WTC11 (cell line): ENCODE data around the gene RASGRF1. TPM values are rescaled to one million over a fixed set of nuclear protein-coding genes. Genes with fewer than 3 reads are reported as not detected.

Source experiments
- ATAC-seq: fragments of 200-7000 bp; cut with Tn5 transposase; 2 replicates; pipeline ENCODE4 v1.10.0; 2021; ENCODE audit warnings: mild to moderate bottlenecking, moderate library complexity
- CTCF ChIA-PET: fragments of 300-600 bp; sonication (Branson Sonifier 250); formaldehyde crosslinking; loops from one replicate; lab custom pipeline; 2021; ENCODE audit warnings: antibody characterized with exemption; lab: Charles Lee
- POLR2A ChIA-PET: fragments of 350-600 bp; sonication (Branson Sonifier 250); formaldehyde crosslinking; loops from one replicate; lab custom pipeline; 2021; ENCODE audit warnings: antibody characterized with exemption; lab: Charles Lee
- DNase-seq: peaks from one replicate; pipeline ENCODE4 v3.0.0; 2021; ENCODE audit warnings: low spot score
- H3K27ac Mint-ChIP-seq: 2 replicates; pipeline ENCODE4 v1.8.0; 2021; ENCODE audit warnings: mixed read lengths
- H3K27me3 Mint-ChIP-seq: 2 replicates; pipeline ENCODE4 v1.8.0; 2021; ENCODE audit warnings: low read depth, mild to moderate bottlenecking, moderate library complexity, mixed read lengths
- H3K36me3 Mint-ChIP-seq: 2 replicates; pipeline ENCODE4 v1.8.0; 2021; ENCODE audit warnings: mixed read lengths
- H3K4me1 Mint-ChIP-seq: 2 replicates; pipeline ENCODE4 v1.8.0; 2022; ENCODE audit warnings: mixed read lengths
- H3K4me3 Mint-ChIP-seq: 2 replicates; pipeline ENCODE4 v1.8.0; 2021; ENCODE audit warnings: mild to moderate bottlenecking, moderate library complexity, mixed read lengths
- H3K9me3 Mint-ChIP-seq: 2 replicates; pipeline ENCODE4 v1.8.0; 2021; ENCODE audit warnings: mixed read lengths
- AFF4 ChIP-seq: sonication (generic); formaldehyde crosslinking; IDR thresholded peaks from 2 replicates; pipeline ENCODE4 v1.8.1; 2023; ENCODE audit warnings: mild to moderate bottlenecking, missing genetic modification reagents, borderline replicate concordance
- ATF2 ChIP-seq: sonication (generic); formaldehyde crosslinking; IDR thresholded peaks from 2 replicates; pipeline ENCODE4 v1.8.1; 2022; ENCODE audit warnings: low read depth, missing genetic modification reagents, borderline replicate concordance
- CBFB ChIP-seq: sonication (generic); formaldehyde crosslinking; IDR thresholded peaks from 2 replicates; pipeline ENCODE4 v1.8.1; 2022; ENCODE audit warnings: mild to moderate bottlenecking, low read depth, missing genetic modification reagents
- CREB1 ChIP-seq: sonication (generic); formaldehyde crosslinking; IDR thresholded peaks from 2 replicates; pipeline ENCODE4 v1.8.0; 2023; ENCODE audit warnings: mild to moderate bottlenecking, missing genetic modification reagents
- E2F1 ChIP-seq: sonication (generic); formaldehyde crosslinking; IDR thresholded peaks from 2 replicates; pipeline ENCODE4 v1.8.0; 2022; ENCODE audit warnings: mild to moderate bottlenecking, missing genetic modification reagents
- FOXP4 ChIP-seq: sonication (generic); formaldehyde crosslinking; IDR thresholded peaks from 2 replicates; pipeline ENCODE4 v1.8.0; 2022; ENCODE audit warnings: mild to moderate bottlenecking, missing genetic modification reagents
- HMGA2 ChIP-seq: fragments of 250-450 bp; sonication (Bioruptor Pico); IDR thresholded peaks from 2 replicates; pipeline ENCODE4 v1.4.0; 2021; ENCODE audit warnings: mild to moderate bottlenecking, moderate library complexity
- IRF1 ChIP-seq: sonication (generic); formaldehyde crosslinking; IDR thresholded peaks from 2 replicates; pipeline ENCODE4 v1.8.0; 2023; ENCODE audit warnings: missing genetic modification reagents
- JAZF1 ChIP-seq: fragments of 250-450 bp; sonication (Bioruptor Pico); IDR thresholded peaks from 2 replicates; pipeline ENCODE4 v1.9.0; 2021; ENCODE audit warnings: moderate library complexity, mild to moderate bottlenecking, inconsistent platforms
- KAT7 ChIP-seq: sonication (generic); formaldehyde crosslinking; IDR thresholded peaks from 2 replicates; pipeline ENCODE4 v1.8.1; 2023; ENCODE audit warnings: missing genetic modification reagents, mild to moderate bottlenecking, borderline replicate concordance
- NFATC4 ChIP-seq: fragments of 250-450 bp; sonication (Bioruptor Pico); IDR thresholded peaks from 2 replicates; pipeline ENCODE4 v1.9.0; 2021; ENCODE audit warnings: mild to moderate bottlenecking
- OVOL2 ChIP-seq: fragments of 250-450 bp; sonication (Bioruptor Pico); IDR thresholded peaks from 2 replicates; pipeline ENCODE4 v1.9.0; 2021; ENCODE audit warnings: mild to moderate bottlenecking, borderline replicate concordance
- PRRX2 ChIP-seq: fragments of 250-450 bp; sonication (Bioruptor Pico); IDR thresholded peaks from 2 replicates; pipeline ENCODE4 v1.8.0; 2021; ENCODE audit warnings: mild to moderate bottlenecking
- RORB ChIP-seq: fragments of 250-450 bp; sonication (Bioruptor Pico); IDR thresholded peaks from 2 replicates; pipeline ENCODE4 v1.9.0; 2021; ENCODE audit warnings: mild to moderate bottlenecking
- SMAD3 ChIP-seq: sonication (generic); formaldehyde crosslinking; IDR thresholded peaks from 2 replicates; pipeline ENCODE4 v1.8.0; 2022; ENCODE audit warnings: missing genetic modification reagents, mild to moderate bottlenecking, borderline replicate concordance
- SP1 ChIP-seq: sonication (generic); formaldehyde crosslinking; conservative IDR thresholded peaks from 2 replicates; pipeline ENCODE4 v1.8.1; 2022; ENCODE audit warnings: missing genetic modification reagents
- STAT6 ChIP-seq: sonication (generic); formaldehyde crosslinking; conservative IDR thresholded peaks from 2 replicates; pipeline ENCODE4 v1.8.1; 2023; ENCODE audit warnings: mild to moderate bottlenecking, low read depth, missing genetic modification reagents, moderate library complexity
- TCF7 ChIP-seq: sonication (generic); formaldehyde crosslinking; IDR thresholded peaks from 2 replicates; pipeline ENCODE4 v1.8.0; 2022; ENCODE audit warnings: mild to moderate bottlenecking, low read depth, missing genetic modification reagents, moderate library complexity
- ZNF232 ChIP-seq: sonication (generic); formaldehyde crosslinking; IDR thresholded peaks from 2 replicates; pipeline ENCODE4 v1.8.0; 2022; ENCODE audit warnings: mild to moderate bottlenecking, missing genetic modification reagents
- ZNF281 ChIP-seq: sonication (generic); formaldehyde crosslinking; IDR thresholded peaks from 2 replicates; pipeline ENCODE4 v1.8.0; 2023; ENCODE audit warnings: mild to moderate bottlenecking, missing genetic modification reagents
- total RNA-seq: library from RNA; stranded (reverse); gene quantifications from 3 replicates; pipeline ENCODE4 v1.2.3, GENCODE V29; 2021

The RASGRF1 gene
- total RNA-seq, 1 experiment from 2014 or later: 0.85 TPM

GRCh38 chr15:79115986-79116665 lies 25.5 kb upstream of the RASGRF1 start:
- Mint-ChIP-seq H3K27ac (no peak overlapping the region), H3K9me3 (peaks cover 6% of the 10 kb centered on the region), H3K4me3 (no peak overlapping the region), H3K27me3 (peaks cover 4% of the 10 kb centered on the region), H3K4me1 (no peaks in the 10 kb centered on the region), H3K36me3 (0 out of 2 replicates have a peak, but pooled peaks cover 3% of the 10 kb centered on the region)
- CTCF ChIA-PET: interaction anchor here (0.7 to 1.9 kb wide), 2 partner anchors 21 to 68 kb away, joined by 3 to 5 read pairs; no protein-coding TSS in a partner anchor
- TF ChIP-seq TCF7 (no peak), SMAD3 (CRISPR knock-in tag) (no peak), SP1 (CRISPR knock-in tag) (no peak), OVOL2 (CRISPR knock-in tag) (no peak), HMGA2 (CRISPR knock-in tag) (no peak), PRRX2 (CRISPR knock-in tag) (no peak), ZNF281 (CRISPR knock-in tag) (no peak), CREB1 (CRISPR knock-in tag) (no peak), ATF2 (CRISPR knock-in tag) (no peak), KAT7 (no peak), JAZF1 (CRISPR knock-in tag) (no peak), FOXP4 (CRISPR knock-in tag) (no peak), ZNF232 (CRISPR knock-in tag) (no peak)
- ATAC-seq (no peak), DNase-seq (no peak)
- POLR2A ChIA-PET: no interaction called here

GRCh38 chr15:79113831-79114230 lies 23.3 kb upstream of the RASGRF1 start:
- ATAC-seq (no peak), DNase-seq (no peak)
- ChIA-PET CTCF (interaction anchor here (0.8 kb wide), 1 partner anchor 84 kb away, joined by 4 read pairs; no protein-coding TSS in a partner anchor), POLR2A (no interaction called here)
- H3K27ac Mint-ChIP-seq: no peak overlapping the region
- H3K9me3 Mint-ChIP-seq: peaks cover 18% of the 10 kb centered on the region
- peaks cover 4% of the 10 kb centered on the region for H3K27me3 Mint-ChIP-seq
- no peak overlapping the region for H3K4me3 Mint-ChIP-seq
- 0 out of 2 replicates have a peak, but pooled peaks cover 3% of the 10 kb centered on the region for H3K36me3 Mint-ChIP-seq
- H3K4me1 Mint-ChIP-seq: no peaks in the 10 kb centered on the region
- TF ChIP-seq RORB (CRISPR knock-in tag) (no peak), AFF4 (no peak), E2F1 (CRISPR knock-in tag) (no peak), STAT6 (CRISPR knock-in tag) (no peak), NFATC4 (CRISPR knock-in tag) (no peak), CBFB (no peak), TCF7 (no peak), IRF1 (no peak)
